Thyroid gland (tissue), 4 donors: ENCODE results near the gene WIPF1. TPM values are rescaled to one million over a fixed set of nuclear protein-coding genes. Genes with fewer than 3 reads are reported as not detected.

Experiments
- DNase-seq, 2 donors: peaks; one replicate each; pipeline ENCODE4 v3.0.0-alpha.2; 2019
- H3K27ac ChIP-seq, 3 donors: fragments of 200-600 bp; sonication (generic); 1 replicate in 2 of 3; 2 replicates in 1 of 3; pipeline ENCODE4 v1.5.1; 2016 to 2019; ENCODE audit warnings: mild to moderate bottlenecking in 1 of 3, moderate library complexity in 1 of 3
- H3K27me3 ChIP-seq: fragments of 200-600 bp; sonication (generic); one replicate; pipeline ENCODE4 v1.5.1; 2019
- H3K36me3 ChIP-seq, 2 donors: fragments of 200-600 bp; sonication (generic); one replicate each; pipeline ENCODE4 v1.5.1; 2016 to 2019
- H3K4me1 ChIP-seq, 2 donors: fragments of 200-600 bp; sonication (generic); one replicate each; pipeline ENCODE4 v1.5.1; 2017 to 2019
- H3K4me3 ChIP-seq, 3 donors: fragments of 200-600 bp; sonication (generic); replicated peaks in 1 of 3; 1 replicate in 2 of 3; 2 replicates in 1 of 3; pipeline ENCODE4 v1.5.1; 2016; ENCODE audit warnings: mild to moderate bottlenecking in 1 of 3
- H3K9me3 ChIP-seq: fragments of 200-600 bp; sonication (generic); one replicate; pipeline ENCODE4 v1.5.1; 2017
- POLR2A ChIP-seq, 2 donors: fragments of 450-650 bp; IDR thresholded peaks; one replicate each; pipeline ENCODE4 v1.6.1; 2017; ENCODE audit warnings: antibody characterized with exemption in 2 of 2, mild to moderate bottlenecking in 2 of 2, moderate library complexity in 1 of 2
- WGBS, 2 donors: methylation state at CpG; one replicate each; pipeline ENCODE4 v1.1.5; 2017; 5-methylcytosine and 5-hydroxymethylcytosine counted together
- intact Hi-C: fragments of 100-400 bp; cut with DNase I; formaldehyde crosslinking; loops from one replicate; pipeline ENCODE4 v1.15.1; 2023
- total RNA-seq, 4 donors: library from RNA; depleted of rRNA; stranded (reverse); fragments of >200 nt; gene quantifications; one replicate each; pipeline ENCODE4 v1.2.3, GENCODE V29; 2016
- TF ChIP-seq, protein P1 (sequence below), 6 experiments: fragments of 200-600 bp in 3 of 6; fragments of 450-650 bp in 3 of 6; sonication (generic) in 3 of 6; IDR thresholded peaks; one replicate each; pipeline ENCODE4 v1.5.1; 2016 to 2019; ENCODE audit warnings: antibody characterized with exemption in 6 of 6, mild to moderate bottlenecking in 2 of 6, inconsistent platforms in 1 of 6, moderate library complexity in 1 of 6

Gene WIPF1
- total RNA-seq, 4 donors from 2014 or later, result 15.2 to 32.7 (median 21.3) TPM

DNA sequence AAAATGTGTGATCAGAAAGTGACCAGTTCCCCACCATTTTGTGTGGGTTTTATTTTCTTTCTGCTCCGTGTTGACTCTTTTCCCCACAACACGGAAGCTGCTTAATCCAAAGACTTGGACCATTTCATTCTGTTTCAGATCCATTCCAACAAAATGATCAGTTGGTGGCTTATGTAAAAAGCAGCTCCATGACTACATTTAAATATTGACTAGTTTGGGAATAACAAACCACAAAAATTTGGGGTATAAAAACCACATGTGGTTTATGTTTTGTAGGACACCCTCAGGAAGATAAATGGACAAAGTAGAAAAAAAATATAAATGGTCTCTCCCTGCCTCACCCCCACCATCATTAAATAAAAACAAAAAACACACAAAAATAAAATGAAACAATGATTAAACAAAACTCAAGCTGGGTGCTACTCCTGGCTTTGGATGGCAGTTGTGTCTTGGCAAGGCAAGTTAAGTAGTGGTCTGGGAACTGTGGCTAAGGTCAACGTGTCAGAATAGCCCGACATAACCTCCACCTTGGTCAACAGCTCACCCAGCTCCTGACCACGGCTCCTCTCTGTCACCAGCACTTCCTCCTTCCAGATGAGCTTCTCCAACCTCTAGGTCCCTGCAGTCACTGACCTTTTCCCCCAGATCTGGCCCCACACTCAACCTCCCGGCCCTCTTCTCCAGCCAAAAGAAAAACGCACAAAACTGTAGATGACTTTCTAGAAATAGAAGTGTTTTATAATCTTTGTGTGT lies 12.8 kb upstream of the WIPF1 start:
- H3K4me1 ChIP-seq, result peaks cover 32 to 53% of the 10 kb centered on the region in 2 donors
- no peak overlapping the region for H3K4me3 ChIP-seq
- no peaks in the 10 kb centered on the region for H3K9me3 ChIP-seq
- intact Hi-C loops, result no loop called here
- no peaks in the 10 kb centered on the region for H3K36me3 ChIP-seq
- no peak for DNase-seq
- no peaks in the 10 kb centered on the region for H3K27me3 ChIP-seq
- TF ChIP-seq, protein P1, sequence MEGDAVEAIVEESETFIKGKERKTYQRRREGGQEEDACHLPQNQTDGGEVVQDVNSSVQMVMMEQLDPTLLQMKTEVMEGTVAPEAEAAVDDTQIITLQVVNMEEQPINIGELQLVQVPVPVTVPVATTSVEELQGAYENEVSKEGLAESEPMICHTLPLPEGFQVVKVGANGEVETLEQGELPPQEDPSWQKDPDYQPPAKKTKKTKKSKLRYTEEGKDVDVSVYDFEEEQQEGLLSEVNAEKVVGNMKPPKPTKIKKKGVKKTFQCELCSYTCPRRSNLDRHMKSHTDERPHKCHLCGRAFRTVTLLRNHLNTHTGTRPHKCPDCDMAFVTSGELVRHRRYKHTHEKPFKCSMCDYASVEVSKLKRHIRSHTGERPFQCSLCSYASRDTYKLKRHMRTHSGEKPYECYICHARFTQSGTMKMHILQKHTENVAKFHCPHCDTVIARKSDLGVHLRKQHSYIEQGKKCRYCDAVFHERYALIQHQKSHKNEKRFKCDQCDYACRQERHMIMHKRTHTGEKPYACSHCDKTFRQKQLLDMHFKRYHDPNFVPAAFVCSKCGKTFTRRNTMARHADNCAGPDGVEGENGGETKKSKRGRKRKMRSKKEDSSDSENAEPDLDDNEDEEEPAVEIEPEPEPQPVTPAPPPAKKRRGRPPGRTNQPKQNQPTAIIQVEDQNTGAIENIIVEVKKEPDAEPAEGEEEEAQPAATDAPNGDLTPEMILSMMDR (IDR thresholded peaks at IDR 0.05), result no peak
- TF ChIP-seq POLR2A (IDR thresholded peaks at IDR 0.05), result no peak
- 58 to 72% methylated on average over 7 of the region's 7 CpGs for WGBS, 2 donors
- peak overlapping the region in 2 of 3 donors; percentile 8 to 17 for H3K27ac ChIP-seq

DNA sequence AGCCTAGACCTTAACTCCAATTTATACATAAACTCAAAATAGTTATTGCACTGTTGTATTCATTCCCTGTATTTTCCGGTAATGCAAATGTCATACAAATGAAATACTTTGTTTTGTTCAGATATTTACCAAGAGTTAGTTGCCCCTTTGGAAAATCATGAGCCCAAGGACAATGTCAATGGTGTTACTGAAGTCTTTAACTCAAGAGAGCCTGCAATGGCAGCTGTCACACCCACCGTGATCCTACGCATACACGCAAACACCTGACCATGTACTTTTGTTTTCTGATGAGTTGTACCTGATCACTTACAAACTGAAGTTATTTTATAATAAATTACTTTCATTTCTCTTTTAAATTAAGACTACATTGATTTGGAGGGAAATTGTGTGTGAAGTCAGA lies 11.7 kb upstream of the WIPF1 start:
- TF ChIP-seq, protein P1 (IDR thresholded peaks at IDR 0.05), result no peak
- TF ChIP-seq POLR2A (IDR thresholded peaks at IDR 0.05), result no peak
- H3K9me3 ChIP-seq, result no peaks in the 10 kb centered on the region
- H3K27me3 ChIP-seq, result no peaks in the 10 kb centered on the region
- H3K36me3 ChIP-seq, result no peaks in the 10 kb centered on the region
- peaks cover 33 to 54% of the 10 kb centered on the region in 2 donors for H3K4me1 ChIP-seq
- WGBS, 2 donors, result 95 to 98% methylated on average over 4 of the region's 4 CpGs
- intact Hi-C loops, result loop anchor here (10.0 kb wide), 1 partner anchor 76 kb away; no protein-coding TSS in a partner anchor
- no peak for DNase-seq
- H3K27ac ChIP-seq, result peak overlapping the region in 1 of 3 donors; percentile 17
- no peak overlapping the region for H3K4me3 ChIP-seq

DNA sequence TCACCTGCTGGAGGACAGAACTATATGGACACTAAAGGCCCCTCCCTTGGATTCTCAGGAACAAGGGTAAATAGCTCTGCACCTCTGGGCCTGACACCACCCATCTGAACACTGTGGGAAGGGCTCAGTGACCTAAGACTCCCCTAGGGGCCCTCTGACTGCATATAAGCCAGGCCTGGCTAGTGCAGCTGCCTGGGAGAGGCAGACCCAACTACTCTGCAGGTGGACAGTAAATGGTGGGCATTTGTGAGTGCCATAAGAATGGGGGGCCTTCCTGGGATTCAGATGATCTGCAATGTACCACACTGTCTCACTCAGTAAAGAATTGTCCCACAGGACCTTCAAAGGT lies 11.2 kb upstream of the WIPF1 start:
- Histone ChIP-seq H3K27me3 (no peaks in the 10 kb centered on the region), H3K9me3 (no peaks in the 10 kb centered on the region), H3K36me3 (no peaks in the 10 kb centered on the region), H3K4me1 (peaks cover 33 to 54% of the 10 kb centered on the region in 2 donors), H3K27ac (no peak overlapping the region), H3K4me3 (no peak overlapping the region)
- DNase-seq, result no peak
- no peak for TF ChIP-seq POLR2A (IDR thresholded peaks at IDR 0.05)
- TF ChIP-seq, protein P1 (IDR thresholded peaks at IDR 0.05), result no peak
- intact Hi-C loops, result loop anchor here (10.0 kb wide), 1 partner anchor 76 kb away; no protein-coding TSS in a partner anchor

DNA sequence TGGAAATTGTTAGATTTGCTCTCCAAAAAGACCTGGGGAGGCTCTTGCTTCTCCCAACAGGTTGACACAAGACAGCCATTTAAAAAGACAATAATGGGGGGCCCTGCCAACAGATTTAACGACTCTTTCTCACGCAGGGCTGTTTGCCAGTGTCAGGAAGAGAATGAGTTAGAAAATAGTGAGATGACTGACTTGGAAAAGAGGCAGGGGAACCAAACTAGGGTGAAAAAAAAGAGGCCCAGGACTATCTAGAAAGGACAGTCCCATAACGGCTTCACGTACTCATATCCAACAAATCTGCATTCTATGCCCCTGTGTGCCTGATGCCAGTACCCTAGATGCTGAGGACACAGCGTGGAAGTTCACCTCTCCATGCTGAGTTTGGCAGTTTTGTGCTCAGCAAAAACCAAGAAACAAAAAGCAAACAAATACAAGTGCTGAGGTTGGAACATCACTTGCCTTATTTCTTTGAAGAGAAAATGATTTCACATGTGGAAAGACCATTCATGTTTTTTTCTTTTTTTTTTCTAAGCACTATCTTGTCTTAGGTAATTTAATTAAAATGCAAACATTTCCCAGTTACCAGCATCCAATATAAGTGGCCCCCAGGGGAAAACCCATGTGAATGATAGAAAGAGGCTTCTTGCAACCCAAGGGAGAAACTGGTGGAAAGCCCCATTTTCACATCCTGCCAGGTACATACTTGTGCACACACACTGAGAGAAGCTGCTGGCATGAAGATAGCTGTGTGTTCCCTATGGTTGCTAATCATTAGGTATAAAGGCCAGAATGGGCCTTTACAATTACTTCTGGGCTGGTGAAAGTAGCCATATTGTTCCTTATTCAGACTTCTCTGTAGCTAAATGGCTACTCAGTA lies 10.6 kb upstream of the WIPF1 start:
- TF ChIP-seq, protein P1 (IDR thresholded peaks at IDR 0.05), result no peak
- TF ChIP-seq POLR2A (IDR thresholded peaks at IDR 0.05), result no peak
- Histone ChIP-seq H3K36me3 (no peaks in the 10 kb centered on the region), H3K27me3 (no peaks in the 10 kb centered on the region), H3K27ac (peak overlapping the region; percentile 12 to 45 (median 18)), H3K9me3 (no peaks in the 10 kb centered on the region), H3K4me1 (peaks cover 33 to 54% of the 10 kb centered on the region in 2 donors), H3K4me3 (no peak overlapping the region)
- intact Hi-C loops, result loop anchor here (10.0 kb wide), 1 partner anchor 77 kb away; no protein-coding TSS in a partner anchor
- DNase-seq, result no peak
- 50 to 67% methylated on average over 5 of the region's 5 CpGs for WGBS, 2 donors
